ENCODE measurements around the gene SNCAIP. TPM values are rescaled to one million over a fixed set of nuclear protein-coding genes. Genes with fewer than 3 reads are reported as not detected.
"Not testable (repeated sequence)": the region's sequence is repeated elsewhere in the genome, so short reads cannot be mapped to it uniquely, and the experiment has no call there.

SNCAIP gene
- total RNA-seq, 1 experiment from 2014 or later = 8.2 TPM

DNA sequence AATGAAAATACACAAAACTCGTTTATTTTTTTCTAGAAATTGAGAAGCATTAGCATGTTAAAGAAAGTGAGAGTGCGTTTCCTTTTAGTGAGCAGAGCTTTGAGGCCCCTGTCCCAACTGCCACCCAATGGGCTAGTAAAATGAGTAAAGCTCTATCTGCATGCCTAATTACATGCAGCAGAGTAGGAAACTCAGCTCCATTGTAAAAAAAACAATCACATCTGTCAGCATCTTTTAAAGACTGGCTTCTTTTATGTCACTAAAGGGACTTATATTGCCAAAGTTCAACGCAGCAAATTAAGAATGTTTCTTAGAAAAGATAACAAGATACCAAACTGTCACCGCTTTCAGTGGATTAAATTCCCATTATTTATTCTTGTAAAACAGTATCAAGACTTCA, 154.0 kb downstream of the SNCAIP start:
- no peak for DNase-seq (ENCODE audit: low read depth)

DNA sequence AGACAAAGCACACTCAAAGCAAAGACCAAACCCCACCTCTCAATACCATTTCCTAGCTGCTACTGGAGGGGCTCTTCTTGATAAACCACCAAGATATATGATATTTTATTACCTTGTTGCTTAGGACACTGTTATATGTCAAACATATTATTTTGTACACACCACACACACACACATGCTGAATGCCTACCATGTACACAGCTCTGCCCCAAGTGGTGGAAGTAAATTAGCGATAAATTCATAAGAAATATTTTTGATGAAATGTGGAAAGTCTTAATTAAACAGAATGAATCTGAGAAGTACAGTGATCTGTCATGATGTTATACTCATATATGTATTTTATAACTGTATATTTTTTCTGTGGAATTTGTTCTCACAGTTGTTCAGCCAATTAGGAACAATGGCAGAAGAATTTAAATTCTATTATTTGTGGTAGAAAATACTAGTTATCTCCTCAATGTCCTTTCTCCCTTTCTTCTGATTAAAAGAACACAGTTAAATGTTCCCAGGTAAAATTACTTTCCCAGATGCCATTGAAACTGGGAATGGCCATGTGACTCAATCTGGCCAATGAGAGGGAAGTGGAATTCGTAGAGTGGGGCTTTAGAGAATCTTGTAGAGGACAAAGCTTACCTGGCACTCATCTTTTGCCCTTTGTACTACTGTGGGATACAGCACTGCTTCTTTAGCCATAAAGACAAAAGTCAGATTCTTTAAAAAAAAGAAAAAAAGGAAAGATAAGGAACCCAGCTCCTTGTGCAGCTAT, 156.5 kb downstream of the SNCAIP start:
- DNase-seq (ENCODE audit: low read depth) = no peak

DNA sequence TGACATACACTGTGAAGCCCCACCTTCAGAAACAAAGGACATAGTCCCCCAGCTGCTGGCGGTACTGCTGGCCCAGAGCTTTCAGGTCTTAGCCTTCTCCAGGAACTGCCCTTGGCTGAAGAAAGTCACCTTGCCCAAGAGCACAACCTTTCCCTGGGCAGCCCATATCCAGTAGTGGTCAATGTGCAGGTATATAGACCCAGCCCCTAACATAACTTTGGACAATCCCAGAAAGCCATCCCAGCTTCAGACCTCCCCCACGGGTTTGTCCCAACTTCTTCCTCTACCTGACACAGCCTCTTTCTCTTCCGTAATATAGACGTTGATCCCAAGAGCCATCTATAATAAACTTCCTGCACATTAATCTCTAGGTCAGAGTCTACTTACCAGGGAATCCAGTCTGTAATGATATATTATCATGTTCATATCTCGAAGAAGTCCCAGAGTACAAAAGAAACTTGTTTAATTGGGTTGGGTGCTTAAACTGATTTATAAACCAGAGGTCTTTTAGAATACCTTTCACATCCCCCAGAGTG, 157.4 kb downstream of the SNCAIP start:
- no peak for DNase-seq (ENCODE audit: low read depth)

DNA sequence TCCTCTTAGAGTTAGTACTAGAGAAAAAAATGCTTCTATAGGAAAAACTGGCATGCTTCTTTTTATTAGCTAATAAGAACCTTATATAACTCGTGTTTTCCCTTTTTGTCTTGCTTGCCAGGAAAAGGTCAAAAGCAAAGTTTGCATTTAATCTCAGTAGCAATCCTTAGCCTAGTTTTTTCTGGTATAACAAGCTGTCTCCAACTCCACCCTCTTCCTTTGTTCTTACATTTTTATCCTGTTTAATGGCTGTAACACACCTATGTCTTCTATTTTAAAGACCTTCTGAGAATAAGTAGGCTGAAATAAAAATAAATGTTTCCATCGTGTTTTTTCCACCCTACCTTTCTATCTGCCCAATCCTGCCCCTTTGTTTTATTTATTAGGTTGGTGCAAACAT, 158.3 kb downstream of the SNCAIP start:
- no peak for DNase-seq (ENCODE audit: low read depth)

DNA sequence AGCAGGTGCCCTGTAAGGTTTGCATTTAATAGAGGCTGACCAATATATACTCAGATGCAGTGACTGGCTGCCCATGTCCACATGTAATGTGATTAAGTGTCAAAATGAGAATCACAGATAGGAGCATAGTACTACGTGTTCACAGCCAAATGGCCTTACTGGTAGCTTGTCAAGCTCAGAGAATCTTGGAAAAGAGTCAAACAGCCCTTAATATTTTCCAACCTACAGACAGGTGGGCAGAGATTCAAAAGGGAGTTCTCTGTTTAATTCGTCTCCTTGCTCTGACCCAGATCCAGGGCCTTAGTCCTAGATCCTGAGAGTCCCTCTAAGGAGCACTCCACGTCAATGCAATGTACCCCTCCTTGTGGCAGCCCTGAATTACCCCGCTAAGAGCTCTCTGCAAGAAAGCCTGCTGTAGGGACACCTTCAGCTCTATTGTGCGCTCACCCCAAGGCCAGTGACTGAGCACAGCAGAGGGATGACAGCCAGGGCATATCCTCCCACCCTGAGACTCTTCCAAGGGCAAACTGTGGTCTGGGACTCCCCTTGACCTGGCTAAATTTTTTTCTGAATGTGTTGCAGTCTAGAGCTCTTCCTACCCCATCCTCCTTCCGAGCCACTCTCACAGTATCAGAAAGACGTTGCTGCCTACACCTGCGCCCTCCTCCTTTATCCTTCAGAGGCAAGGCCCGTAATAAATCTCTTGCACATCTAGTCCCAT, 159.2 kb downstream of the SNCAIP start:
- DNase-seq (ENCODE audit: low read depth) = no peak

DNA sequence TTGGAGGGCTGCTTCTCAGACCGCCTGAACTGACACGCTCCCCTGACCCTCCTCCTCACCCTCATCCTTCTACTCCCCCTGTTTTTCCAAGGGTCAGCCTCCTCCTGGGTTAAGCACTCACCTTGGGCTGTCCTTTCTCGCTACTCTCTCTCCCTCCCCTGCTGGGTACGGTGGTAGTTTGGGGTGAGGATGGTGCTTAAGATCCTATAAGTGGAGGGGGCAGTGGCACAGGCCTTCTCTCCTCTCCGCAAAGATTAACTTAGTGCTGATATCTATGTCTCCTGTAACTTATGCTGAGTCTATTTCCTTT, 159.7 kb downstream of the SNCAIP start:
- no peak for DNase-seq (ENCODE audit: low read depth)

DNA sequence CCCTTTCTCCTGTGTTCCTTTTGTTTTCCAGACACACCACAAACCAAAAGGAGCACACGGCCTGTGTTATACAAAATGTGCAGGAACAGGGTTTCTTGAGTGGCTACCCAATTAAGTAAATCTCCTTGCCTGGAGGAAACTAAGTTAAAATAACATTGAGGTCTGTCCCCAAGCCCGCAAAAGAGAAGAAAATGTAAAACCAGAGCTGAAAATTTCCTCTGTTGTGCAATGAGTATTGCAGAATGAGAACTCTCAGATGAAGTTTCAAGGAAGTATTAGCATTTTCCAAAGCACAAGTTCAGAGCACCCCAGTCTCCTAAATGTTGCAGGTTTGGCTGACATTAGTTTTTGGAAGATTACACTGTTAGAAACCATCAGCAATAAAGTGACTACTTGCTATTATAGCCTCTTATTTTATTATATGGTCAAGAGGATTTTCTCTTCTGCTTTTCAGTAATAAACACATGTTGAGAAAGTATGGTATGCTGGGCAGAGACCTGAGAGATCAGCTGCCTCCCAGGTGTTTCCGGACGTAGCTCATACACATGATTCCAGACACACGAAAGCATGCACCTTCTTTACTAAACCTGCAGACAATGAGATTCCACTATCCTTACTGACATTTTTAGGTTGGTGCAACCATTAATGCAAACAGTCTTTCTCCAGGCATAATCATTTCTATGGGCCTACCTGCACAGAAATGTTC, 161.3 kb downstream of the SNCAIP start:
- no peak for DNase-seq (ENCODE audit: low read depth)

DNA sequence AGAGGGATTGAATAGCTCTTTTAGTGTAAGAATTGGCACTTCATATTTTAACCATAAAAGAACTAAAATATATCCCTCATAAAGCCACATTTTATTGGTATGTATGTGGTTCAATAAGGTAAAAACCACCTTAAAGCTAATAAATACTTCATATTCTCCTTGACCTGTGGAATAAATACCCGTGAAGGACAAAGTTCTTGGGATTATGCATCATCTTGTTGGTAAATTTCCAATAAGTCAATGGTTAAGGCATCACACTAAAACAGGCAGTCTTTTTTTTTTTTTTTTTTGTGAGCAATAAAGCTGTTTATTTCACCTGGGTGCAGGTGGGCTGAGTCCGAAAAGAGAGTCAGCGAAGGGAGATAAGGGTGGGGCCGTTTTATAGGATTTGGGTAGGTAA, 161.9 kb downstream of the SNCAIP start:
- DNase-seq (ENCODE audit: low read depth) = no peak

DNA sequence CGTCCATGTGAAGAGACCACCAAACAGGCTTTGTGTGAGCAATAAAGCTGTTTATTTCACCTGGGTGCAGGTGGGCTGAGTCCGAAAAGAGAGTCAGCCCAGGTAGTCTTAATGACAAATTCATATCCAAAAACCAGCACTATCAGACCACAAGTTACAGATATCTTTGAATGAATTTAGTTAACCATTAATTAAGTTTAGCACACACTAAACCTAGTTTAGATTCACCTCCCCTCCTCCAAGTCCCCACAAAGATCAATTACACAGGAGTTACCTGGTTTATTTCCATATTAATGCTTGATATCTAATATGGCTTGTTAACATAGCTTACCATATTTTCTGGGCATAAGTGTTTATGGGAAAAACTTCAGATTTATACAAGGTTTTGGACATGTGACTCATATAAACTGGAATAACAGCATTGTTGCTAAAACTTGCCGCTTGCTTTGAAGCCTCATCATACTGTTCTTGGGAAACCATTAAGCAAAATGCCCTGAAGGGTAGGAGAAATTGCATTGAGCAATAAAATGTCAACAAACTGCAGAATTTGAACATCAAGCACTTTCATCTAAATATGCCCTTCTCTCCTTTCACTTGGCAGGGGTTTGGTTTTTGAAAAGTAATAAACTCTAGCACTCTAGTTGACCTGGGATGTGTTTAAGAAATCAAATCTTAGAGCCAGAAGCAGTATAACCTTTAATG, 166.9 kb downstream of the SNCAIP start:
- no peak for DNase-seq (ENCODE audit: low read depth)

DNA sequence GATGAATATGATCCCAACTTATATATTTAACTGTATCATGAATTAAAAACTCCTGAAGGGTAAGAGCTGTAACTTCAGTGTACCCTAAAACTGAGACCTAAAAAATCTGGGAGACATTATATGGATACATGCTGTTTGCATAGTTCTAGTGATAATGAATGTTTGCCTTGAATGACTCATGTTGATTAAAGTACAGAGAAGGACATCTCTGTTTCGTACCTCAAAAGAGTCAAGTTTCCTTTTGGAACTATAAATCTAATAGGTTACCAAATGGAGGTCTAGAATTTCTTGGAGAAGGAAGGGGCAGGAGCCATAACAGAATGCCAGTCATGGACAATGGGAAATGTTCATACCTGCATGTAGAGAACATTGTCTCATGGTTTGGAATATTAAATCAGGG, 168.1 kb downstream of the SNCAIP start:
- no peak for DNase-seq (ENCODE audit: low read depth)

DNA sequence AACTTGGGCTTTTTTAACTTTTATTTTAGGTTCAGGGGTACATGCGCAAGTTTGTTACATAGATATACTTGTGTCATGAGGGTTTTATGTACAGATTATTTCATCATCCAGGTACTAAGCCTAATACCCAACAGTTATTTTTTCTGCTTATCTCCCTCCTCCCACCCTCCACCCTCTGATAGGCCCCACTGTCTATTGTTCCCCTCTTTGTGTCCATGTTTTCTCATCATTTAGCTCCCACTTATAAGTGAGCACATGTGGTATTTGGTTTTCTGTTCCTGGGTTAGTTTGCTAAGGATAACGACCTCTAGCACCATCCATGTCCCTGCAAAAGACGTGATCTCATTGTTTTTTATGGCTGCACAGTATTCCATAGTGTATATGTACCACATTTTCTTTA, 172.1 kb downstream of the SNCAIP start:
- DNase-seq (ENCODE audit: low read depth) = no peak

DNA sequence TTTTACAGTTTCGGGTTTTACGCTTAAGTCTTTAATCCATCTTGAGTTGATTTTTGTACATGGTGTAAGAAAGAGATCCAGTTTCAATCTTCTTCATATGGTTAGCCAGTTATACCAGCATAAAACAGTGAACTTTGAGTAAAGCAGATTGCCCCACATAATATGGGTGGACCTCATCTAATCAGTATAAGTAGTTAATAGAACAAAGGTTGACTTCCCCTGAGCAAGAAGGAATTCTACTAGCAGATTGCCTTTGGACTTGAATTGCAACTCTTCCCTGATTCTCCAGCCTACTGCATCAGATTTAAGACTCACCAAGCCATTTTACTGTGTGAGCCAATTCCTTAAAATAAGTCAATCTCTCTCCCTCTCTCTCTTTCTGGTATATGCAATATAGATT, 173.2 kb downstream of the SNCAIP start:
- no peak for DNase-seq (ENCODE audit: low read depth)

DNA sequence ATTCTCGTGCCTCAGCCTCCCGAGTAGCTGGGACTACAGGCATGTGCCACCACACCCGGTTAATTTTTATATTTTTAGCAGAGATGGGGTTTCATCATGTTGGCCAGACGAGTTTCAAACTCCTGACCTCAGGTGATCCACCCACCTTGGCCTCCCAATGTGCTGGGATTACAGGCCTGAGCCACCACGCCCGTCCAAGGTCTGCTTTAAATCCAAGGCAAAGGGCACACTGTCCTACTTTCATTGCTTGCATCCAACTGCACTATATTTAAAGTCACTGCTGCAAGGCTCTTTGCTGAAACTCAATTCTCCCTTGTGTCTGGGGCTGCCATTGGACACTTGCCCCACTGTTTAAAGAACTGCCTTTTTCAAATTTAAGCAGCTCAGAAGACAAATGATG, 174.6 kb downstream of the SNCAIP start:
- not testable (repeated sequence) for DNase-seq (ENCODE audit: low read depth)

DNA sequence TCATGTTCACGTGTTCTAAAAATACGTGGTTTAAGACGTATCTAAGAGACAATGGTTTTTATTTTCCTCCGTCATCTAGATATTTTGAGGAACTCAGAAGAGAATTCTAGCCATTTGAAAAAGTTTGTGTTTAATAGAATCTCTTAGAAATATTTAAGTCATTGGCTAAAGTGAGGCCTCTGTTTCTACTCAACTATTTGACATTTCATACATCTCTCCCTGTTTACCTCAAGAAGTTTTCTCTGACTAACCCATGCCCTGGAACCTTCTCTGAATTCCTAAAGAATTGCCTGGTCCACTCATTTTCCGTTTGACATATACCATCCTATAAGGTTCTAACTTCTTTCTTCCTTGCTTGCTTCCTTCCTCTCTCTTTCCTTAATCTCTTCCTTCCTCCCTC, 178.7 kb downstream of the SNCAIP start:
- no peak for DNase-seq (ENCODE audit: low read depth)

DNA sequence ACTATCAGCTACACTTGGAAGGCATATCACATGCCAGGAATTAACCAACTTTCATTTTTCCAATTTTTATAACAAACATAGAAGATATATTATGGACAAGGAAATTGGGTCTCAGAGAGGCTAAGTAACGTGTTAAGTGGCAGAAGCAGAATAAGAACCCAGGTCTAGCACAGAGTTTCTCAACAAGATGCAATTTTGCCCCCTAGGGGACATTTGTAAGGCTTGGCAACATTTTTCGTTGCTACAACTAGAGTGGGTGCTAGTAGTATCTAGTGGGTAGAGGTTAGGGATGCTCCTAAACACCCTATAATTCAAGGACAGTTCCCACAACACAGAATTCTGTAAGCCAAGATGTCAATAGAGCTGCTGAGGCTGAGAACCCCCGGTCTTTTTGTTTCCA, 180.6 kb downstream of the SNCAIP start:
- peak; percentile 22 for DNase-seq (ENCODE audit: low read depth)

DNA sequence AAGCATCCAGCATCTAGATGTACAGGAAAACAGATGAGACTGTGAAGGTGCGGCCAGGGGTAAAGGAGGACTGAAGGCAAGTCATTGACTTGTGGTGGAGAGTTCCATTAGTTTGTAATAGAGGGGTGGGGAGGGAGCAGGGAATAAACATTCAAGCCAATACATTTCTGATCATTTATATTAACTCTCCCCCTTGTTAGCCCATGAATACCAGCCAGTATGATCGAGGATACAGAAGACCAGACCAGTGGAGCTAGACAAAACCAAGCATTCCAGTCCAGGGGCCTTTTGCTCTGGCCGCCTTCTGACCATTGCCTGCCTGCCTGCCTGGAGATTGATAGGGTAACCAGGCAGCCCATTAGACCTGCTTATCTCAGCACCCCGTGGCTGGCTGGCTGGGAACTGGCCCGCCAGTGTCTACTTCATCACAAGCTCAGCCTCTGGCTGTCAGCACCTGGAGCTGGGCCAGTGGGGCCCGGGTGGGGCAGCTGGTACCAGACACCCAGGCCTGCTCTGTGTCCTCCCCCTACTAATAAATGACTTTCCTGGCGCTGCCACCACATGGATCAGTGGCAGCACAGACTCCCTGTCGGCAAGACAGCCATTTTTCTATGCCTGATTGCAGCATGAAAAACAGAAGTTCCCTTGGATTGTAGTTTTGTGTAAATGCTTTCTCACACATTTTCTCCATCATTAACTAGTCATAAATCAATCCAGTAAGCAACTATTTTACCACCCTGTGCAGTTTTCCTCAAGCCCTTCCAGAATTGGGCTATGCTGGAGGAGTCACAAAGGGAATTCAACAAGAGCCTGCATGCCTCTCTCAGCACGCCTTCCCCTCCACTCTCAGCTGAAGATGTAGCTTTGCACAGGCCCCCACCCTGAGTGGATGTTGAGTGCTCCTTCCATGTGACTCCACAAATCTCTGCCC, 181.3 kb downstream of the SNCAIP start:
- no peak for DNase-seq (ENCODE audit: low read depth)

DNA sequence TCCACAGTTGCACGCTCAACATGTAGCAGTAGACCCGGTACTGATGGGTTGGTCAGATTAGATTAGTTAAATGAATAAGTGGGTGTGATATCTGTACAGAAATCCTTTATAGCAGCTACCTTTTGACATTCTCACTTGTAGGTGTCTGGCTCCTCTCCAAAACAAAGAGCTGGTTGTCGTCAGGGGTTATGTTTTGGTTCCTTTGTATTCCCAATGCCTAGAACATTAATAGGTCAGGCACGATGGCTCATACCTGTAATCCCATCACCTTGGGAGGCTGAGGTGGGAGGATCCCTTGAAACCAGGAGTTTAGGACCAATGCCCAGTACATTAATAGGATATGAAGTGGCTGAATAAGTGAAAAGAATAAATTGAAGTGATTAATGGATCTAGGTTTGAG, 182.1 kb downstream of the SNCAIP start:
- no peak for DNase-seq (ENCODE audit: low read depth)

DNA sequence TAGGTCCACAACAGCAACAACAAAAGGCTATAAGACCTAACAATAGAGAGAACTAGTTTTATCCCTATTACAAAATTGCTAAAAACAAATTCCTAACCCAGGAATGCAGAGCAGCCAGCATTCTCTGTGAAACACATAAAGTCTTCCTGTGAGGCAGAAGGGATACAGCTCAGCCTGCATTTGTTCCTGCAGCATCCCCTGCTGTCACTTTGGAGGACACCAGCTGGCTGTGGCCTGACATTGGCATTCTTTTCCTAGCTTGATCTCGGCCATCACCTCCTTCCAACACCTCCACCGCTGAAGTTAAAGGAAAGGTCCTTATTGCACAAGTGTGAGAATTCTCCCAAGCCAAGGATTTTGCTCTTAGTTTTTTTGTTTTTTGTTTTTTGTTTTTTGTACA, 186.1 kb downstream of the SNCAIP start:
- DNase-seq (ENCODE audit: low read depth) = no peak

DNA sequence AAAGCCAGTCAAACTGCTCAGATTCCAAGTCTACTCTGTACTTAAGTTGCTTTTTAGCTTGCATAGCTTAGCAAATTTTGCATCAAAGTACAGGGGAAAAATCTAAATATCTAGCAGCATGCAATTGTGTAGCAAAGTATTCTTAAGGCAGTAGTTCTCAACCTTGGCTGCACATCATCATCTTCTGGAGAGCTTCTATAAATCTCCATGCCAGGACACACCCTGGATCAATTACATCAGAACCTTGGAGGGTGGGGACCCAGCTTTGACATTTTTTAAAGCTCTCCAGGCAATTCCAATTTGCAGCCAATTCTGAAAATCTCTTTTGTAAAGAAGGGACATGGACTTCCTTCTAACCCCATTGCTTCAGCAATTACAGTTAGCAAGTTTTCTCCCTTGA, 187.5 kb downstream of the SNCAIP start:
- no peak for DNase-seq (ENCODE audit: low read depth)

DNA sequence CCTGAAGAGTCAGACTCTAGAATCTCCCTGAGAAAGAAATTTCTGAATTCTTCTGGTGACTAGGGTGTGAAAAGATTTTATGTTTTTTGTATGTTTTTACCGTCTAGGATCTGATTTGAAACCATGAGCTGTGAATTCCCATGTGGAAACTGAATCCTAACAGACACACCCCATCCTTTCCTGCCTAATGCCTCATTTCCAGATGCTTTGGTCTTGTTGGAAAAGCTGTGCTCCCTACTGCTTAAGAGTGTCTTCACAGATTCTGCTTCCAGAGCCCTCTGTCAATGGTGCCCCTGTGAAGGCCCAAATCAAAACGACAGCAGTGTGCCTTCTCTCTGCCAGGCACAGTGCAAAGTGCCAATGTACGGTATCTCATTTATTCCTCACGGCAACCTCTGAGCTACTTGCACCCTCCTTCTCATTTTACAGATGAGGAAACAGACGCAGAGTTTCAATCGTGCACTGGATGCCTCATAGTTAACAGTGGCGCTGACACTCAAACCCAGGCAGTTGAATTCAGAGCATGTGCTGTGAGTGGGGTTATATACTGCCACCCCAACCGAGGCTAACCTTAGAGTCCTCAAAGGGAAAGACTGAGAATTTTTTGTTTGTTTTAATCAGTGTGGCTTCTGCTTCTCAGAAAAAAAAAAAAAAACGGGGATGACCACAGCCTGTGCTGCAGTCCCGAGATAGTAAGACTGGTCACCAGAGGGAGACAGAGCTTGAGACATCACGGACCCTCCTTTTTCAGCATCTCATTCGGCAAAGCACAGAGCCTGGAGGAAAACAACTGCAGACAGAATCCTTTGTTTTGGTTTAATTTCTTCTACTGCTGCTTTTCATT, 188.4 kb downstream of the SNCAIP start:
- DNase-seq (ENCODE audit: low read depth) = peak; percentile 72
